ENCODE measurements around the gene LOC128125822.

LOC128125822 gene

DNA sequence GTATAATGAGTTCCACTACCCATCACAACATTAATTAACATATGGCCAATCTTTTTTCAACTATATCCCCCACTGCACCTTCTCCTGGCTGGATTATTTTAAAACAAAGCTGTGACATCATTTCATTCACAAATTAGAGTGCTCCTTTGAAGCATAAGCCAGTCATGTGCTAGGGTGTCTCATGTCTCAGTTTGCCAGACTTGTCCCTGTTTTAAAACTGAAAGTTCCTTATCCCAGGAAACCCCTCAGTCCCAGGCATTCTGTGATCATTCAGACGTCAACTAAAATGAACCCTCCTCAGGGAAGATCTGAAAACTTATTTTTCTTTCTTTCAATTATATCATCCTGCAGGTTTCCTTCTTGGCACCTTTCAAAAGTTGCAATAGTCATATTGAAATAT, 29.3 kb upstream of the LOC128125822 start:
- no peak overlapping the region for H3K27ac ChIP-seq
- no peak overlapping the region for H3K4me3 ChIP-seq
- DNase-seq (ENCODE audit: low spot score) = no peak
- TF ChIP-seq, protein P1, sequence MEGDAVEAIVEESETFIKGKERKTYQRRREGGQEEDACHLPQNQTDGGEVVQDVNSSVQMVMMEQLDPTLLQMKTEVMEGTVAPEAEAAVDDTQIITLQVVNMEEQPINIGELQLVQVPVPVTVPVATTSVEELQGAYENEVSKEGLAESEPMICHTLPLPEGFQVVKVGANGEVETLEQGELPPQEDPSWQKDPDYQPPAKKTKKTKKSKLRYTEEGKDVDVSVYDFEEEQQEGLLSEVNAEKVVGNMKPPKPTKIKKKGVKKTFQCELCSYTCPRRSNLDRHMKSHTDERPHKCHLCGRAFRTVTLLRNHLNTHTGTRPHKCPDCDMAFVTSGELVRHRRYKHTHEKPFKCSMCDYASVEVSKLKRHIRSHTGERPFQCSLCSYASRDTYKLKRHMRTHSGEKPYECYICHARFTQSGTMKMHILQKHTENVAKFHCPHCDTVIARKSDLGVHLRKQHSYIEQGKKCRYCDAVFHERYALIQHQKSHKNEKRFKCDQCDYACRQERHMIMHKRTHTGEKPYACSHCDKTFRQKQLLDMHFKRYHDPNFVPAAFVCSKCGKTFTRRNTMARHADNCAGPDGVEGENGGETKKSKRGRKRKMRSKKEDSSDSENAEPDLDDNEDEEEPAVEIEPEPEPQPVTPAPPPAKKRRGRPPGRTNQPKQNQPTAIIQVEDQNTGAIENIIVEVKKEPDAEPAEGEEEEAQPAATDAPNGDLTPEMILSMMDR (IDR thresholded peaks at IDR 0.05) = no peak

DNA sequence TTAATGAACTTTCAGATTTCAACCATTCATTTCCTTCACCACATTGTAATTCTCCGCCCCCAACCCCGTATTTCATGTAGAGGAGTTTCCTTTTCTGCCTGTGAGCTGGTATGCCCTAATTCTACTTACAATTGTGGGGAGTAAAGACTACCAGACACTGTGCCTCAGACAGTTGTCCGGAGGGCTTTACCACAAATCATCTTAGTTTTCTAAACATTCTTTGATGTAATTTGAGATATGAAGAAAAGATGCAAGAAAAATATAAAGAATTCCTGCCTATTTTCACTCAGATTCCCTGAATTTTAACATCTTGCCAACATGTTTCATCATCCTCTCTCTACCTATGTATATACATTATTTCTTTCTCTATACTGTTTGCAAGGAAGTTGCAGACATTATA, 28.3 kb upstream of the LOC128125822 start:
- TF ChIP-seq, protein P1 (IDR thresholded peaks at IDR 0.05) = no peak
- Histone ChIP-seq H3K27ac (no peak overlapping the region), H3K4me3 (no peak overlapping the region)
- DNase-seq (ENCODE audit: low spot score) = no peak

DNA sequence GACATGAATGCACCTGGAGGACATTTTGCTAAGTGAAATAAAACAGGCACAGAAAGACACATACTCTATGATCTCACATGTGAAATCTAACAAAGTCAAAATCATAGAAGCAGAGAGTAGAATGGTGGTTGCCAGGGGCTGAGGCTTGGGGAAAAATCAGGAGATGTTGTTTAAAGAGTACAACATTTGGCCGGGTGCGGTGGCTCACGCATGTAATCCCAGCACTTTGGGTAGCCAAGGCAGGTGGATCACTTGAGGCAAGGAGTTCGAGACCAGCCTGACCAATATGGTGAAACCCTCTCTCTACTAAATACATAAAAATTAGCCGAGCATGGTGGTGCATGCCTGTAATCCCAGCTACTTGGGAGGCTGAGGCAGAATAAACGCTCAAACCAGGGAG, 26.0 kb upstream of the LOC128125822 start:
- no peak for DNase-seq (ENCODE audit: low spot score)
- no peak overlapping the region for H3K27ac ChIP-seq
- TF ChIP-seq, protein P1 (IDR thresholded peaks at IDR 0.05) = no peak
- H3K4me3 ChIP-seq = no peak overlapping the region

DNA sequence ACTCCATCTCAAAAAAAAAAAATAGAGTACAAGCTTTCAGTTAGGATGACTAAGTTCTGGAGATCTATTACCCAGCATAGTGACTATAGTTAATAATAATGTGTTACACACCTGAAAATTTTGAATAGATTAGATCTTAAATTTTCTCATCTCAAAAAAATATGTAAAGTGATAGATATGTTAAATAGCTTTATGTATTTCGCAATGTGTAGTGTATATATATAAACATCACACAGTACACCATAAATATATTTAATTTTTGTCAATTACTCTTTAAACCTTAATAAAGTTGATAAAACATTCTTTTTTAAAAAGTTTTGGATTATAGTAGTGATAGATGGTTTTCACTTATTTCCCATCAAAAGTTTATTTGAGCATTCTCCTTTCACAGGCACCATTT, 25.6 kb upstream of the LOC128125822 start:
- DNase-seq (ENCODE audit: low spot score) = no peak
- Histone ChIP-seq H3K4me3 (no peak overlapping the region), H3K27ac (no peak overlapping the region)
- TF ChIP-seq, protein P1 (IDR thresholded peaks at IDR 0.05) = no peak

DNA sequence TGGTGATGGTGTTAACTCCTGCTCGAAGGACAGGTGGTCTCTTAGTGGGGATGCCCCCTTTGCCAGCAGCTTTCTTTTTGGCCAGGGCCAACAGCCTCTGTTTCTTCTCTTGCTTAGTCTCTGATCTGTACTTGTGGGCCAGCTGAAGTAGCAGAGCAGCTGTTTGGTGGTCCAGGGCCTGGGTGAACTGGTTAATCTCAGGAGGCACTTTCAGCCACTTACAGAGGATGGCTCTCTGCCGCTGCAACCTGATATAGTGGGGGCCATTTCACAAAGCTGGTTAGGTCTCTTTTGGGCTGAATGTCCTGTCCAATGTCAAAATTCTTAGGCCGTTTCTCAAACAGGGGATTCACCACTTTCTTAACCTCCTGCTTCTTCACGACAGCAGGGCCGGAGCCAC, 23.2 kb upstream of the LOC128125822 start:
- H3K27ac ChIP-seq = no peak overlapping the region
- no peak overlapping the region for H3K4me3 ChIP-seq
- DNase-seq (ENCODE audit: low spot score) = no peak
- TF ChIP-seq, protein P1 (IDR thresholded peaks at IDR 0.05) = no peak

DNA sequence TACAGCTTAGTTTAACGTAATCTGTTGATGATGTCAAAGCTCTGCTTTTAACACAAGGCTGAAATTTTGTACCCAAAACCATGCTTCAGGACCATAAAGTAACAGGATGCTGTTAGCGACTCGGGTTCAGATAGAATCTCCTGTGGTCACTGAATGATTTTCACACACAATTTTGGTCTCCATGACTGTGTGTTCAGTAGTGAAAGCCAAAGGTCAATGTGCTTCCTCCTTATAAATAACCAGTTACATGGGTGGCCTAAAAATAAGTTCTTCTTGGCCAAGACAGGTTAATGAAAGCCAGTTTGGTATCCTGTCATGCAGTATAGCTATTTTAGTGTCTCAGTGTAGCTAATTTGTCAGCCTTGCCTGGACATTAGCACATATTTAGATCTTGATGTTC, 19.1 kb upstream of the LOC128125822 start:
- H3K4me3 ChIP-seq = no peak overlapping the region
- DNase-seq (ENCODE audit: low spot score) = no peak
- TF ChIP-seq, protein P1 (IDR thresholded peaks at IDR 0.05) = no peak
- no peak overlapping the region for H3K27ac ChIP-seq

DNA sequence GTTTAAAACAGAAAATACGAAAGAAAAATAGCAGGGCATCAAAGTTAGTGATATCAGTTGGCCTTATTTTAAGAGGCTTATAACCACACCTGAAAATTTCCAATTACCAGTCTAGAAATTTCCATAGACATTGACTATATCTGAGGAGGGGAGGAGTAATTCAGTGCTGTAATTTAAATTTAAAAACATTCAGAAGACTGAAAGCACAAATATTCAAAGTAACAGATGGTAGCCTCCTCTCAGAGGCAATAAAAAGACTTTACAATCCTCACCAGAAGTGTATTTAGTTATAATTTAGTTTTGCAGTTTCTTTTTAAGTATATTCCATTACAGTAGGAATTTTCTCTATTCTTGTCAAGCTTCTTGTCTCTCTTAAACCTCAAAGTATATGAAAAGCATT, 18.4 kb upstream of the LOC128125822 start:
- Histone ChIP-seq H3K27ac (no peak overlapping the region), H3K4me3 (no peak overlapping the region)
- TF ChIP-seq, protein P1 (IDR thresholded peaks at IDR 0.05) = no peak
- no peak for DNase-seq (ENCODE audit: low spot score)
